HL-60 (cell line): ENCODE results near the gene MTMR12.

Source experiments
- CTCF ChIP-seq: IDR thresholded peaks from one replicate; pipeline ENCODE4 v1.5.1; 2011; ENCODE audit warnings: low read length, control low read depth, inconsistent platforms; ENCODE audit not compliant: insufficient read depth
- POLR2AphosphoS5 ChIP-seq: IDR thresholded peaks from 2 replicates; pipeline ENCODE4 v1.6.1; 2012; ENCODE audit warnings: low read depth

DNA sequence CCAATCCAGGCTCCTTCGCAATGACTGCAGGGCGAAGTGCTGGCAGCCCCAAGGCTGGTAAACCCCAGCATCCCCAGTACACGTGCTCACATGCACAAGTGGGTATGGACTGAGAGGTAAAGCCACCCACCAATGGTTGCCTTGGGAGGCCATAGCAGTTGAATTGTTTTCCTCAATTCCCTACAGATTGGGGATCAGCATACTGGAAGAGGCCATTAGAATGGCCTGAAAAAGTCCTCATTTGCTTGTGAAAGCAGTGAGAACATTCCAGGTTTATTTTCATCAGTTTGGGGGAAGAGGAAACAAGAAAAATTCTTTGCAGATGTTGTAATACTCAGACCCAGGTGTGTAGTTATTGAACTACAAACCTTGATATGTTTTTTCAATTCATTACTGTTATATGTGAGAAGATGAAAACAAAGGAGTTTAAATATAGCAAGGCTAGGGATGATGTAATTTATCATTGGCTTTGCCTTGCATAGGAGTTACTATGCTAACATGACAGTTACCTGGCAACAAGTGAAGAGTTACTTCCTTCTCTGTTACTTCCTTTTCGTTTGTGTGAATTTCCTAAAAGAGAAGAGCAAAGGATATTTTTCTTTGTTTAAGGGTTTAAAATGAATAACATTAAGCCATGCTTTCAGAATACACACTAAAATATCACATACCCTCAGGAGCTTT is 36.4 kb downstream of the MTMR12 start:
- TF ChIP-seq POLR2AphosphoS5 (no peak), CTCF (no peak)
